Subcutaneous adipose tissue (tissue), 4 donors: ENCODE results near the gene DMD. TPM values are rescaled to one million over a fixed set of nuclear protein-coding genes. Genes with fewer than 3 reads are reported as not detected.

Source experiments
- total RNA-seq, 4 donors: library from RNA; depleted of rRNA; stranded (reverse); fragments of >200 nt; gene quantifications; one replicate each; pipeline ENCODE4 v1.1.0, GENCODE V29; 2016
- TF ChIP-seq, protein P1 (sequence below): fragments of 450-650 bp; IDR thresholded peaks from one replicate; pipeline ENCODE4 v1.5.1; 2016; ENCODE audit warnings: low read depth, mild to moderate bottlenecking, control low read depth, antibody characterized with exemption, moderate library complexity

Gene DMD
- total RNA-seq, 4 donors from 2014 or later, result 35.7 to 87.2 (median 72.1) TPM

DNA sequence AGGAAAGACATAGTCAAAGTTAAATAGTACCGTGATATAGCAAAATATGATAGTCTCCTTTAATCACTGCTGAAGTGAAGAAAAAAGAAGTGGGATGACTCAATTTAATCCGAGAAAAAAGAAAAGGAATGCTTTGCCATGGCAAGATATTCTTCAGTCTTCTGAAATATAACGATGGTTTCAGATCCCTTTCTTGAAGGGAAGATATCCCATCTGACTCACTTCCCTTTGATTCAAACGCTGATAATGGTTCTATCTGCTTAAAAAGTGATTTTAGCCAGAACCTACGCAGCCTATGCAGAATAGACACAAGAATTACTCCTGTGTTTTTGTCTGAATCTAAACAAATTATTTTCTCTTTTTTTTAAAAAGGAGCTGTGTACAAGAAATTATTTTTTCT, 2071.4 kb downstream of the DMD start:
- TF ChIP-seq, protein P1, sequence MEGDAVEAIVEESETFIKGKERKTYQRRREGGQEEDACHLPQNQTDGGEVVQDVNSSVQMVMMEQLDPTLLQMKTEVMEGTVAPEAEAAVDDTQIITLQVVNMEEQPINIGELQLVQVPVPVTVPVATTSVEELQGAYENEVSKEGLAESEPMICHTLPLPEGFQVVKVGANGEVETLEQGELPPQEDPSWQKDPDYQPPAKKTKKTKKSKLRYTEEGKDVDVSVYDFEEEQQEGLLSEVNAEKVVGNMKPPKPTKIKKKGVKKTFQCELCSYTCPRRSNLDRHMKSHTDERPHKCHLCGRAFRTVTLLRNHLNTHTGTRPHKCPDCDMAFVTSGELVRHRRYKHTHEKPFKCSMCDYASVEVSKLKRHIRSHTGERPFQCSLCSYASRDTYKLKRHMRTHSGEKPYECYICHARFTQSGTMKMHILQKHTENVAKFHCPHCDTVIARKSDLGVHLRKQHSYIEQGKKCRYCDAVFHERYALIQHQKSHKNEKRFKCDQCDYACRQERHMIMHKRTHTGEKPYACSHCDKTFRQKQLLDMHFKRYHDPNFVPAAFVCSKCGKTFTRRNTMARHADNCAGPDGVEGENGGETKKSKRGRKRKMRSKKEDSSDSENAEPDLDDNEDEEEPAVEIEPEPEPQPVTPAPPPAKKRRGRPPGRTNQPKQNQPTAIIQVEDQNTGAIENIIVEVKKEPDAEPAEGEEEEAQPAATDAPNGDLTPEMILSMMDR, result no peak

GRCh38 chrX:31138124-31138523, 2073.2 kb downstream of the DMD start:
- TF ChIP-seq, protein P1, result no peak

DNA sequence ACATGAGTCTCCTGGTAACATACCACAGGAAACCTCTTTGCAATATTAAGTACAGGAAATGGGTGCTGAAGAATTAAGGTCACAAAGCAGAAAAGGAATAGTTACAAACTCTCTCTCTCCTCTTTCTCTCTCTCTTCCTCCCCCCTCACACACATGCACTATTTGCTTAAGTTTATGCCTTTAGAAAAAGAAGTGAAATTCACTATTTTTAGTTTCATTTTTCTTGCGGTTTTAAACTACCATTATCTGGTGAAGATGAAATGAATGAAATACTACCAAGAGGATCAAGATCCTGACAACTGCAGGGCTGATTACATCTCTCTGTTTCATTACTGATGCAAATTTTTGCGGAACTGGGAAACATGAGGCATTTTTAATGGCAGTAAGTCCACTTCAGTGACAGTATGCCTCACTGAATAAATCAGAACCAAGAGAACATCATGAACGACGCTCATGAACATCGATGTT, 2075.2 kb downstream of the DMD start:
- TF ChIP-seq, protein P1, result no peak

GRCh38 chrX:31132821-31133241, 2078.5 kb downstream of the DMD start:
- TF ChIP-seq, protein P1, result no peak

DNA sequence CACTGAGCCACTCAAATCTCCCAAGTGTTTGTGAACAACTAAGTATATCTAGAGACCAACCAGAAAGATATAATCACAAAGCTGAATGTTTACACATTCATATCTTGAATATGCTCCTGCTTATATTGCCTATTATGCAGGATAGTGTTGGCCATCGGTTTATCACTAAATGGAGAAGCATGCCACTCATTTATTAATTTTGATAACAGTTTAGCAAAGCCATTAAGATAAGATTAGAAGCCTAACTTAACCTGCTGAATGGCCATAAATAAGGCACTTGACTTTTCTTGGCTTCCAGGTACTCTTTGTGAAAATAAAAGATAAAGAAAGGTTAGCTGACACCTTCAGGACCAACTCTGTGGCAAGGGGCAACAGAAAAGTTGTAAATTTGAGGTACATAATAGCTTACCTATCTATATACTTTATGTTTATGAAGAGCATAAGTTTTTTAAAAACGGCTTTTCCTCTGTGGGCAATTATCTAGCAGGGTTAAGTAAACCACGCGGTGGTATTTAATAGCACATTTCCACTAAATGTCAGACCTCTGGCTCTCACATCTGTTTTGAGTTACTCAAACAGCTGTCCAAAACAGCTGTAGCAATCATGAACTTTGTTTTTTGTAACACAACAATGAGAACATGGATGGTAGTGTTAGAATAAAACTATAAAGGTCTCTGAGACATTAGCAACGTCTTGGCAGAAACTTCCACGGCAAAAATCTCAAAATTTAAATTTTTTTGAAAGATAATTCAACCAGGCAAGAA, 2080.7 kb downstream of the DMD start:
- TF ChIP-seq, protein P1, result no peak

DNA sequence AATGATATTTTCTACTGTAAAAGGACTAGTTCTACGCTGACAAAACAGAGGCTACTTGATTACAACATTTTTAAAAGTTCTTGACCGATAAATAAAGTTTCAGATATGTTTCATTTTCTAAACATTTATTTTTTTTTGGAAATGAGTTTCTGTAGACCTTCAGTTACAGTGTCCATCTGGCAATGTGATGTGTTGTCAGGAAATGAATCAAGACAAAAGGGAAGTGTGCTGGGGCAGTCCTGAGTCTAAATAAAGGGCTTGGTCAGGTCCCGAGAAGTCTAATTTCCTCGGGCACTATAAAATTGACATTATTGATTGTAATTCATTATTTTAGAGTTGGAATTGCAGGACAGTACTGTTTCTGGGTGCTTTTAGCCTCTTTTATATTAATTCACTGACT, 2082.5 kb downstream of the DMD start:
- TF ChIP-seq, protein P1, result no peak

GRCh38 chrX:31127716-31128115, 2083.6 kb downstream of the DMD start:
- TF ChIP-seq, protein P1, result no peak
